Caco-2 (cell line): ENCODE measurements around the gene CACNA1C. TPM values are rescaled to one million over a fixed set of nuclear protein-coding genes. Genes with fewer than 3 reads are reported as not detected.

Experiments used
- BruUV-seq: library from RNA; stranded (reverse); fragments of 400-500 nt; replicated peaks from 2 replicates; lab custom pipeline; 2021; lab: Mats Ljungman, UMichigan
- CTCF ChIA-PET: fragments of 300-600 bp; sonication (Branson Sonifier 250); formaldehyde crosslinking; loops from one replicate; lab custom pipeline; 2022; ENCODE audit warnings: antibody characterized with exemption; lab: Charles Lee
- POLR2A ChIA-PET: fragments of 300-600 bp; sonication (Branson Sonifier 250); formaldehyde crosslinking; loops from one replicate; lab custom pipeline; 2022; ENCODE audit warnings: antibody characterized with exemption; lab: Charles Lee
- DNase-seq, 2 experiments: peaks; one replicate each; pipeline versions ENCODE4 v3.0.0 to v3.0.0-alpha.2; 2020 to 2022
- H3K27me3 ChIP-seq: replicated peaks from 2 replicates; pipeline ENCODE4 v1.6.0; 2011; ENCODE audit warnings: low read length; ENCODE audit not compliant: control insufficient read depth, insufficient read depth
- H3K36me3 ChIP-seq: 2 replicates; pipeline ENCODE4 v1.5.1; 2011; ENCODE audit warnings: low read length; ENCODE audit not compliant: control insufficient read depth, insufficient read depth
- H3K4me1 ChIP-seq: fragments of 250-450 bp; sonication (Bioruptor Pico); 2 replicates; pipeline ENCODE4 v1.5.1; 2020; ENCODE audit warnings: mild to moderate bottlenecking
- H3K4me3 ChIP-seq: 2 replicates; pipeline ENCODE4 v1.5.1; 2011; ENCODE audit warnings: low read depth, mild to moderate bottlenecking, control low read depth, low read length
- H3K9me3 ChIP-seq: fragments of 250-450 bp; sonication (Bioruptor Pico); 2 replicates; pipeline ENCODE4 v1.5.1; 2020; ENCODE audit warnings: mild to moderate bottlenecking, moderate library complexity
- H3K27ac Mint-ChIP-seq: one replicate; pipeline ENCODE4 v1.8.0; 2022; ENCODE audit warnings: mixed read lengths; ENCODE audit not compliant: unreplicated experiment
- H3K27me3 Mint-ChIP-seq: one replicate; pipeline ENCODE4 v1.8.0; 2022; ENCODE audit warnings: mixed read lengths; ENCODE audit not compliant: insufficient read depth, unreplicated experiment
- H3K36me3 Mint-ChIP-seq: one replicate; pipeline ENCODE4 v1.8.0; 2022; ENCODE audit warnings: mild to moderate bottlenecking, mixed read lengths; ENCODE audit not compliant: insufficient read depth, unreplicated experiment
- H3K4me1 Mint-ChIP-seq: one replicate; pipeline ENCODE4 v1.8.0; 2022; ENCODE audit warnings: low read depth, mixed read lengths; ENCODE audit not compliant: unreplicated experiment
- H3K4me3 Mint-ChIP-seq: one replicate; pipeline ENCODE4 v1.8.0; 2022; ENCODE audit warnings: mild to moderate bottlenecking, moderate library complexity, mixed read lengths; ENCODE audit not compliant: unreplicated experiment
- H3K9me3 Mint-ChIP-seq: one replicate; pipeline ENCODE4 v1.8.0; 2022; ENCODE audit warnings: mixed read lengths; ENCODE audit not compliant: unreplicated experiment
- CTCF ChIP-seq, 2 experiments: fragments of 200-600 bp in 1 of 2; IDR thresholded peaks; 1 replicate in 1 of 2; 2 replicates in 1 of 2; pipeline versions ENCODE4 v1.5.1 to v1.8.0; 2011 to 2022; ENCODE audit warnings: antibody characterized with exemption in 1 of 2, control low read depth in 1 of 2, inconsistent platforms in 1 of 2, low read depth in 1 of 2, low read length in 1 of 2, mild to moderate bottlenecking in 1 of 2, moderate library complexity in 1 of 2; ENCODE audit not compliant: insufficient read depth in 1 of 2, severe bottlenecking in 1 of 2, unreplicated experiment in 1 of 2
- intact Hi-C: fragments of 100-400 bp; cut with micrococcal nuclease; formaldehyde crosslinking; loops from one replicate; pipeline ENCODE4 v1.10.0; 2022; ENCODE audit not compliant: unreplicated experiment
- total RNA-seq: library from RNA; stranded (reverse); gene quantifications from 2 replicates; pipeline ENCODE4 v1.2.3, GENCODE V29; 2022

CACNA1C gene
- total RNA-seq, 1 experiment from 2014 or later, result not detected

GRCh38 chr12:2510045-2510444 lies 457.3 kb downstream of the CACNA1C start:
- Mint-ChIP-seq H3K4me3 (no peak overlapping the region), H3K27me3 (peaks cover 43% of the 10 kb centered on the region), H3K4me1 (no peaks in the 10 kb centered on the region), H3K27ac (no peak overlapping the region), H3K9me3 (no peaks in the 10 kb centered on the region), H3K36me3 (no peaks in the 10 kb centered on the region)
- intact Hi-C loops, result no loop called here
- Histone ChIP-seq H3K4me3 (no peak overlapping the region), H3K4me1 (no peaks in the 10 kb centered on the region), H3K36me3 (no peaks in the 10 kb centered on the region), H3K27me3 (no peaks in the 10 kb centered on the region; the same call in 1 of the 2 replicates), H3K9me3 (no peaks in the 10 kb centered on the region)
- BruUV-seq, result no TSS peak
- no peak for TF ChIP-seq CTCF (IDR thresholded peaks at IDR 0.05; ENCODE audit: insufficient read depth in 1 of 2, low read depth in 1 of 2, low read length in 1 of 2, severe bottlenecking in 1 of 2, unreplicated experiment in 1 of 2)
- no peak for DNase-seq
- ChIA-PET CTCF (no interaction called here), POLR2A (no interaction called here)

- ChIA-PET CTCF (no interaction called here), POLR2A (no interaction called here)
- no peak for DNase-seq
- H3K27me3 ChIP-seq, result no peaks in the 10 kb centered on the region; the same call in 1 of the 2 replicates
- H3K9me3 ChIP-seq, result no peaks in the 10 kb centered on the region
- TF ChIP-seq CTCF (IDR thresholded peaks at IDR 0.05; ENCODE audit: insufficient read depth in 1 of 2, low read depth in 1 of 2, low read length in 1 of 2, severe bottlenecking in 1 of 2, unreplicated experiment in 1 of 2), result no peak
- H3K4me1 ChIP-seq, result no peaks in the 10 kb centered on the region
- Mint-ChIP-seq H3K36me3 (no peaks in the 10 kb centered on the region), H3K27ac (no peak overlapping the region), H3K4me1 (no peaks in the 10 kb centered on the region), H3K4me3 (no peak overlapping the region), H3K9me3 (no peaks in the 10 kb centered on the region), H3K27me3 (peaks cover 45% of the 10 kb centered on the region)
- intact Hi-C loops, result no loop called here
- no TSS peak for BruUV-seq
- no peaks in the 10 kb centered on the region for H3K36me3 ChIP-seq
- no peak overlapping the region for H3K4me3 ChIP-seq
These were observed 460.6 kb downstream of the CACNA1C start for GRCh38 chr12:2513141-2514037.

GRCh38 chr12:2514038-2514340 lies 461.2 kb downstream of the CACNA1C start:
- no peak overlapping the region for H3K27ac Mint-ChIP-seq
- TF ChIP-seq CTCF (IDR thresholded peaks at IDR 0.05; ENCODE audit: insufficient read depth in 1 of 2, low read depth in 1 of 2, low read length in 1 of 2, severe bottlenecking in 1 of 2, unreplicated experiment in 1 of 2), result no peak
- H3K36me3 Mint-ChIP-seq, result no peaks in the 10 kb centered on the region
- H3K4me3 Mint-ChIP-seq, result no peak overlapping the region
- Histone ChIP-seq H3K4me1 (no peaks in the 10 kb centered on the region), H3K36me3 (no peaks in the 10 kb centered on the region), H3K4me3 (no peak overlapping the region), H3K27me3 (no peaks in the 10 kb centered on the region; the same call in 1 of the 2 replicates), H3K9me3 (no peaks in the 10 kb centered on the region)
- no peaks in the 10 kb centered on the region for H3K9me3 Mint-ChIP-seq
- BruUV-seq, result no TSS peak
- CTCF ChIA-PET, result no interaction called here
- intact Hi-C loops, result no loop called here
- H3K27me3 Mint-ChIP-seq, result peaks cover 45% of the 10 kb centered on the region
- DNase-seq, result no peak
- POLR2A ChIA-PET, result no interaction called here
- no peaks in the 10 kb centered on the region for H3K4me1 Mint-ChIP-seq
